HepG2 (cell line): ENCODE data around the gene VAMP8. TPM values are rescaled to one million over a fixed set of nuclear protein-coding genes. Genes with fewer than 3 reads are reported as not detected.
A peak's percentile ranks its signal among the peaks of the same experiment; 100 is the strongest.

Experiments used
- BRCA1 ChIP-seq: sonication (generic); formaldehyde crosslinking; IDR thresholded peaks from 2 replicates; pipeline ENCODE4 v1.4.0; 2020; ENCODE audit warnings: missing genetic modification reagents
- CBX2 ChIP-seq, 2 experiments: fragments of 200-600 bp in 1 of 2; sonication (generic); formaldehyde crosslinking in 1 of 2; IDR thresholded peaks; 2 replicates each; pipeline versions ENCODE4 v1.7.0 to v1.8.1; 2018 to 2022; ENCODE audit warnings: low read depth in 2 of 2, low read length in 1 of 2, mild to moderate bottlenecking in 1 of 2, missing genetic modification reagents in 1 of 2
- DDIT3 ChIP-seq: sonication (generic); formaldehyde crosslinking; IDR thresholded peaks from 2 replicates; pipeline ENCODE4 v1.4.0; 2020; ENCODE audit warnings: mild to moderate bottlenecking, missing genetic modification reagents
- EP300 ChIP-seq, 3 experiments: sonication (generic) in 1 of 3; formaldehyde crosslinking in 1 of 3; IDR thresholded peaks; 2 replicates each; pipeline versions ENCODE4 v1.5.1 to v1.6.1; 2011 to 2020; ENCODE audit warnings: low read depth in 2 of 3, low read length in 2 of 3, borderline replicate concordance in 1 of 3, improper control_type of control experiment in 1 of 3, mild to moderate bottlenecking in 1 of 3, missing genetic modification reagents in 1 of 3, moderate library complexity in 1 of 3
- MBNL3 ChIP-seq: fragments of 250-450 bp; sonication (Bioruptor Pico); conservative IDR thresholded peaks from 2 replicates; pipeline ENCODE4 v1.8.0; 2022; ENCODE audit warnings: mild to moderate bottlenecking, inconsistent platforms
- MEIS2 ChIP-seq: sonication (generic); formaldehyde crosslinking; IDR thresholded peaks from 2 replicates; pipeline ENCODE4 v1.9.0; 2021; ENCODE audit warnings: mild to moderate bottlenecking, missing genetic modification reagents
- MIER2 ChIP-seq: IDR thresholded peaks from 2 replicates; pipeline ENCODE4 v1.6.1; 2016; ENCODE audit warnings: missing biosample characterization, missing genetic modification reagents
- MNT ChIP-seq: fragments of 450-650 bp; IDR thresholded peaks from 2 replicates; pipeline ENCODE4 v1.6.1; 2016
- MZF1 ChIP-seq: sonication (generic); formaldehyde crosslinking; IDR thresholded peaks from 2 replicates; pipeline ENCODE4 v1.8.1; 2023; ENCODE audit warnings: mild to moderate bottlenecking, missing genetic modification reagents, borderline replicate concordance
- POLR2AphosphoS2 ChIP-seq: IDR thresholded peaks from 2 replicates; pipeline ENCODE4 v1.6.1; 2011; ENCODE audit warnings: low read depth, low read length, improper control_type of control experiment
- SNRNP70 ChIP-seq: fragments of 200-400 bp; formaldehyde crosslinking; IDR thresholded peaks from 2 replicates; pipeline ENCODE4 v1.6.1; 2017; ENCODE audit warnings: mild to moderate bottlenecking, low read depth, low read length, moderate library complexity
- ZBTB42 ChIP-seq: sonication (generic); formaldehyde crosslinking; IDR thresholded peaks from 2 replicates; pipeline ENCODE4 v1.5.0; 2020; ENCODE audit warnings: mild to moderate bottlenecking, missing genetic modification reagents
- ZFP36 ChIP-seq: fragments of 150-350 bp; IDR thresholded peaks from 2 replicates; pipeline ENCODE4 v1.6.1; 2018; ENCODE audit warnings: borderline replicate concordance, low read length, low read depth; ENCODE audit not compliant: partially characterized antibody
- ZNF136 ChIP-seq: sonication (generic); formaldehyde crosslinking; IDR thresholded peaks from 2 replicates; pipeline ENCODE4 v1.8.1; 2022; ENCODE audit warnings: low read depth, mild to moderate bottlenecking, moderate library complexity, missing genetic modification reagents
- ZNF224 ChIP-seq: sonication (generic); formaldehyde crosslinking; IDR thresholded peaks from 2 replicates; pipeline ENCODE4 v1.5.0; 2020; ENCODE audit warnings: mild to moderate bottlenecking, missing genetic modification reagents
- ZNF281 ChIP-seq: sonication (generic); formaldehyde crosslinking; IDR thresholded peaks from 2 replicates; pipeline ENCODE4 v1.4.0; 2020; ENCODE audit warnings: missing genetic modification reagents, borderline replicate concordance
- ZNF543 ChIP-seq: sonication (generic); formaldehyde crosslinking; IDR thresholded peaks from 2 replicates; pipeline ENCODE4 v1.4.0; 2020; ENCODE audit warnings: mild to moderate bottlenecking, missing genetic modification reagents
- ZNF652 ChIP-seq: IDR thresholded peaks from 2 replicates; pipeline ENCODE4 v1.6.1; 2016; ENCODE audit warnings: low read depth, borderline replicate concordance
- ZNF670 ChIP-seq: sonication (generic); formaldehyde crosslinking; IDR thresholded peaks from 2 replicates; pipeline ENCODE4 v1.8.0; 2022; ENCODE audit warnings: mild to moderate bottlenecking, missing genetic modification reagents, borderline replicate concordance
- ZNF883 ChIP-seq: sonication (generic); formaldehyde crosslinking; IDR thresholded peaks from 2 replicates; pipeline ENCODE4 v1.5.1; 2020; ENCODE audit warnings: mild to moderate bottlenecking, missing genetic modification reagents; ENCODE audit errors: not compliant biosample characterization
- ZSCAN30 ChIP-seq: sonication (generic); formaldehyde crosslinking; IDR thresholded peaks from 2 replicates; pipeline ENCODE4 v1.5.0; 2020; ENCODE audit warnings: mild to moderate bottlenecking, missing genetic modification reagents
- ZUFSP ChIP-seq: sonication (generic); formaldehyde crosslinking; IDR thresholded peaks from 2 replicates; pipeline ENCODE4 v1.9.0; 2021; ENCODE audit warnings: missing genetic modification reagents, mild to moderate bottlenecking, borderline replicate concordance
- polyA plus RNA-seq, 8 experiments: library from polyadenylated mRNA; depleted of rRNA in 3 of 8; stranded (reverse) in 7 of 8; unstranded in 1 of 8; fragments of >200 nt; fragmentation: Illumina TruSeq in 4 of 8; extraction: Trizol in 4 of 8; gene quantifications; 2 replicates each; pipeline versions ENCODE4 v1.2.1 to v1.2.3, GENCODE V29; 2011 to 2016; ENCODE audit warnings: low read depth in 4 of 8, missing spikeins in 1 of 8, mixed read lengths in 1 of 8; ENCODE audit not compliant: insufficient read depth in 1 of 8
- total RNA-seq, 5 experiments: library from RNA; depleted of rRNA; stranded (reverse); fragments of >200 nt; fragmentation: Illumina TruSeq; extraction: Trizol; gene quantifications; 2 replicates each; pipeline ENCODE4 v1.2.3, GENCODE V29; 2016; ENCODE audit warnings: low read depth in 1 of 5

Gene VAMP8
- total and polyA plus RNA-seq, 2 of the 13 experiments (the other 11 are each of a cell fraction or from before 2014, with no cell fraction given): 83.3 to 157 TPM

- no peak for TF ChIP-seq ZUFSP (CRISPR knock-in tag)
- no peak; the same call in 1 of the 2 replicates for TF ChIP-seq MZF1 (CRISPR knock-in tag)
- peak; percentile 68; the same call in 1 of the 2 replicates for TF ChIP-seq BRCA1
- 0 out of 2 replicates have a peak, but pooled peaks have one; percentile 40 for TF ChIP-seq ZNF136 (CRISPR knock-in tag)
- no peak for TF ChIP-seq ZNF652 (CRISPR knock-in tag)
- no peak for TF ChIP-seq CBX2 (IDR thresholded peaks at IDR 0.05; ENCODE audit: low read depth, low read length)
- TF ChIP-seq CBX2 (CRISPR knock-in tag; IDR thresholded peaks at IDR 0.05; ENCODE audit: low read depth): 0 out of 2 replicates have a peak, but pooled peaks have one; percentile 86
- no peak for TF ChIP-seq MBNL3 (CRISPR knock-in tag)
- TF ChIP-seq MEIS2 (CRISPR knock-in tag): peak; percentile 74
- TF ChIP-seq MNT: no peak
- TF ChIP-seq POLR2AphosphoS2: no peak
- peak; percentile 90 for TF ChIP-seq ZNF670 (CRISPR knock-in tag)
- no peak for TF ChIP-seq SNRNP70
- no peak for TF ChIP-seq DDIT3 (CRISPR knock-in tag)
- no peak for TF ChIP-seq EP300 (IDR thresholded peaks at IDR 0.05; ENCODE audit: low read depth in 2 of 2, low read length in 2 of 2)
- no peak; the same call in 1 of the 2 replicates for TF ChIP-seq EP300 (CRISPR knock-in tag; IDR thresholded peaks at IDR 0.05; ENCODE audit: borderline replicate concordance)
- peak; percentile 82; the same call in 1 of the 2 replicates for TF ChIP-seq ZNF543 (CRISPR knock-in tag)
- no peak for TF ChIP-seq ZBTB42 (CRISPR knock-in tag)
- no peak for TF ChIP-seq ZFP36
- TF ChIP-seq MIER2 (CRISPR knock-in tag): no peak; the same call in 1 of the 2 replicates
- no peak for TF ChIP-seq ZNF883
- TF ChIP-seq ZNF224 (CRISPR knock-in tag): peak; percentile 94
- no peak for TF ChIP-seq ZSCAN30 (CRISPR knock-in tag)
- TF ChIP-seq ZNF281 (CRISPR knock-in tag): 0 out of 2 replicates have a peak, but pooled peaks have one; percentile 10
Observed at GRCh38 chr2:85611705-85612587, 34.6 kb downstream of the VAMP8 start, which contains the start of gene C2orf68 (continued).
